IMR-90 (cell line): ENCODE data around the gene CCDC69. TPM values are rescaled to one million over a fixed set of nuclear protein-coding genes. Genes with fewer than 3 reads are reported as not detected.

Experiments
- ATAC-seq: fragments of 200-7000 bp; cut with Tn5 transposase; 2 replicates; pipeline ENCODE4 v1.9.1; 2020; ENCODE audit warnings: low read depth, mild to moderate bottlenecking, moderate library complexity
- BruUV-seq: library from RNA; stranded (reverse); fragments of 400-500 nt; replicated peaks from 2 replicates; lab custom pipeline; 2021; lab: Mats Ljungman, UMichigan
- CTCF ChIA-PET: fragments of 300-600 bp; formaldehyde crosslinking; extraction: SDS; loops from one replicate; lab custom pipeline; 2021; ENCODE audit warnings: antibody characterized with exemption; lab: Yijun Ruan, JAX
- POLR2A ChIA-PET: fragments of 300-600 bp; sonication (Branson Sonifier 250); formaldehyde crosslinking; loops from one replicate; lab custom pipeline; 2022; ENCODE audit warnings: antibody characterized with exemption; ENCODE audit not compliant: unreplicated experiment; lab: Charles Lee
- DNase-seq: peaks from one replicate; pipeline ENCODE4 v3.0.0; 2013
- H2AFZ ChIP-seq: replicated peaks from 2 replicates; pipeline ENCODE3; 2013; ENCODE audit warnings: low read length, mild to moderate bottlenecking; ENCODE audit not compliant: poor library complexity
- H2AK5ac ChIP-seq: 2 replicates; pipeline ENCODE4 v1.6.1; 2013; ENCODE audit warnings: low read depth, low read length, inconsistent platforms
- H2AK9ac ChIP-seq: replicated peaks from 2 replicates; pipeline ENCODE3; 2013; ENCODE audit warnings: mild to moderate bottlenecking, low read depth, low read length, moderate library complexity; ENCODE audit not compliant: poor library complexity
- H2BK120ac ChIP-seq: 2 replicates; pipeline ENCODE4 v1.6.1; 2013; ENCODE audit warnings: low read depth, low read length, inconsistent platforms
- H2BK15ac ChIP-seq: 3 replicates; pipeline ENCODE4 v1.6.1; 2013; ENCODE audit warnings: low read depth, low read length, inconsistent platforms
- H2BK20ac ChIP-seq: 2 replicates; pipeline ENCODE4 v1.6.1; 2013; ENCODE audit warnings: low read depth, mild to moderate bottlenecking, inconsistent platforms, low read length, moderate library complexity
- H2BK5ac ChIP-seq: 2 replicates; pipeline ENCODE4 v1.6.1; 2013; ENCODE audit warnings: mild to moderate bottlenecking, low read depth, low read length, inconsistent platforms; ENCODE audit not compliant: poor library complexity, severe bottlenecking
- H3K14ac ChIP-seq: replicated peaks from 2 replicates; pipeline ENCODE4 v1.6.1; 2013; ENCODE audit warnings: low read depth, low read length, inconsistent platforms
- H3K18ac ChIP-seq: 2 replicates; pipeline ENCODE4 v1.6.1; 2013; ENCODE audit warnings: low read depth, low read length, control low read depth
- H3K23ac ChIP-seq: 2 replicates; pipeline ENCODE4 v1.6.1; 2013; ENCODE audit warnings: low read depth, low read length, inconsistent platforms
- H3K27ac ChIP-seq: 2 replicates; pipeline ENCODE4 v1.5.1; 2013; ENCODE audit warnings: mild to moderate bottlenecking, control low read depth, low read length; ENCODE audit not compliant: insufficient read depth
- H3K27me3 ChIP-seq: 2 replicates; pipeline ENCODE4 v1.6.1; 2013; ENCODE audit warnings: low read length; ENCODE audit not compliant: control insufficient read depth, insufficient read depth
- H3K36me3 ChIP-seq: 2 replicates; pipeline ENCODE4 v1.6.1; 2013; ENCODE audit warnings: low read length, mixed read lengths; ENCODE audit not compliant: control insufficient read depth, insufficient read depth
- H3K4ac ChIP-seq: 2 replicates; pipeline ENCODE4 v1.6.1; 2013; ENCODE audit warnings: low read depth, low read length, inconsistent platforms
- H3K4me1 ChIP-seq: 2 replicates; pipeline ENCODE4 v1.6.1; 2013; ENCODE audit warnings: low read length, mixed read lengths; ENCODE audit not compliant: control insufficient read depth, insufficient read depth
- H3K4me2 ChIP-seq: 2 replicates; pipeline ENCODE4 v1.6.1; 2013; ENCODE audit warnings: low read depth, mild to moderate bottlenecking, control low read depth, low read length, moderate library complexity
- H3K4me3 ChIP-seq: 2 replicates; pipeline ENCODE4 v1.5.1; 2013; ENCODE audit warnings: low read depth, mild to moderate bottlenecking, control low read depth, low read length, moderate library complexity; ENCODE audit not compliant: insufficient read depth
- H3K56ac ChIP-seq: 2 replicates; pipeline ENCODE4 v1.6.1; 2013; ENCODE audit warnings: low read length, inconsistent platforms; ENCODE audit not compliant: insufficient read depth; ENCODE audit errors: extremely low read depth
- H3K79me1 ChIP-seq, 2 experiments: 2 replicates each; pipeline ENCODE4 v1.6.1; 2013; ENCODE audit warnings: low read length in 2 of 2, inconsistent platforms in 1 of 2, low read depth in 1 of 2
- H3K9ac ChIP-seq: 2 replicates; pipeline ENCODE4 v1.6.1; 2013; ENCODE audit warnings: low read depth, low read length, control low read depth
- H3K9me1 ChIP-seq: 2 replicates; pipeline ENCODE4 v1.6.1; 2013; ENCODE audit warnings: low read length, inconsistent platforms; ENCODE audit not compliant: insufficient read depth
- H3K9me3 ChIP-seq: 2 replicates; pipeline ENCODE4 v1.6.1; 2013; ENCODE audit warnings: low read length; ENCODE audit not compliant: control insufficient read depth, insufficient read depth
- H4K20me1 ChIP-seq: 2 replicates; pipeline ENCODE4 v1.6.1; 2013; ENCODE audit warnings: low read length, inconsistent platforms; ENCODE audit not compliant: insufficient read depth
- H4K5ac ChIP-seq: 2 replicates; pipeline ENCODE4 v1.6.1; 2013; ENCODE audit warnings: mild to moderate bottlenecking, low read depth, low read length, control low read depth
- H4K8ac ChIP-seq, 2 experiments: 2 replicates each; pipeline ENCODE4 v1.6.1; 2013; ENCODE audit warnings: low read depth in 2 of 2, low read length in 2 of 2, control low read depth in 1 of 2, inconsistent platforms in 1 of 2
- H4K91ac ChIP-seq: 2 replicates; pipeline ENCODE4 v1.6.1; 2013; ENCODE audit warnings: low read depth, low read length, inconsistent platforms; ENCODE audit not compliant: insufficient read depth
- BHLHE40 ChIP-seq: fragments of 150-350 bp; IDR thresholded peaks from 2 replicates; pipeline ENCODE4 v1.6.1; 2016; ENCODE audit warnings: mild to moderate bottlenecking, low read depth, low read length
- CEBPB ChIP-seq: IDR thresholded peaks from 2 replicates; pipeline ENCODE4 v1.6.1; 2012; ENCODE audit warnings: low read depth, low read length, improper control_type of control experiment
- CHD1 ChIP-seq: IDR thresholded peaks from 2 replicates; pipeline ENCODE4 v1.6.1; 2012; ENCODE audit warnings: low read depth, low read length, improper control_type of control experiment
- FOS ChIP-seq: fragments of 150-350 bp; IDR thresholded peaks from 2 replicates; pipeline ENCODE4 v1.6.1; 2016; ENCODE audit warnings: low read depth, low read length
- MAFK ChIP-seq: IDR thresholded peaks from 2 replicates; pipeline ENCODE4 v1.6.1; 2012; ENCODE audit warnings: low read depth, low read length, improper control_type of control experiment
- MAZ ChIP-seq: IDR thresholded peaks from 2 replicates; pipeline ENCODE4 v1.6.1; 2012; ENCODE audit warnings: low read depth, mild to moderate bottlenecking, low read length, improper control_type of control experiment, moderate library complexity, borderline replicate concordance
- MXI1 ChIP-seq: IDR thresholded peaks from 2 replicates; pipeline ENCODE4 v1.6.1; 2012; ENCODE audit warnings: low read depth, mild to moderate bottlenecking, low read length, moderate library complexity, borderline replicate concordance
- NFE2L2 ChIP-seq: fragments of 150-350 bp; IDR thresholded peaks from 2 replicates; pipeline ENCODE4 v1.6.1; 2016; ENCODE audit warnings: low read depth, mild to moderate bottlenecking, low read length
- POLR2A ChIP-seq: IDR thresholded peaks from 2 replicates; pipeline ENCODE4 v1.6.1; 2012; ENCODE audit warnings: mild to moderate bottlenecking, low read depth, low read length
- RAD21 ChIP-seq: IDR thresholded peaks from 2 replicates; pipeline ENCODE4 v1.6.1; 2012; ENCODE audit warnings: low read length, improper control_type of control experiment
- RCOR1 ChIP-seq: IDR thresholded peaks from 2 replicates; pipeline ENCODE4 v1.6.1; 2012; ENCODE audit warnings: mild to moderate bottlenecking, low read length, improper control_type of control experiment; ENCODE audit not compliant: insufficient replicate concordance
- RFX5 ChIP-seq: IDR thresholded peaks from 2 replicates; pipeline ENCODE4 v1.8.0; 2012; ENCODE audit warnings: low read depth, mild to moderate bottlenecking, low read length, moderate library complexity
- SMC3 ChIP-seq: fragments of 150-350 bp; IDR thresholded peaks from 2 replicates; pipeline ENCODE4 v1.6.1; 2016; ENCODE audit warnings: low read depth, mild to moderate bottlenecking, antibody characterized with exemption, low read length, moderate library complexity
- WGBS, 2 experiments: methylation state at CpG; one replicate each; pipeline versions ENCODE4 v1.1.5 to v1.1.7; 2013; ENCODE audit warnings: missing lambda C conversion rate in 2 of 2; ENCODE audit not compliant: insufficient read length in 1 of 2; ENCODE audit errors: extremely low coverage in 2 of 2; 5-methylcytosine and 5-hydroxymethylcytosine counted together
- dilution Hi-C: fragments of 300-500 bp; cut with HindIII; formaldehyde crosslinking; loops from one replicate; pipeline ENCODE4 v1.14.3; 2018; ENCODE audit warnings: low sequenced_read_pairs; ENCODE audit not compliant: unreplicated experiment
- in situ Hi-C: fragments of 300-500 bp; cut with MboI; formaldehyde crosslinking; loops from 3 replicates; pipeline ENCODE4 v1.14.3; 2019; ENCODE audit warnings: low sequenced_read_pairs, inconsistent platforms, mixed read lengths
- intact Hi-C: fragments of 100-400 bp; cut with micrococcal nuclease; formaldehyde crosslinking; loops from 2 replicates; pipeline ENCODE4 v1.10.0; 2022
- polyA plus RNA-seq, 3 experiments: library from polyadenylated mRNA; depleted of rRNA; stranded (reverse); fragments of >200 nt; gene quantifications; 2 replicates each; pipeline ENCODE4 v1.2.3, GENCODE V29; 2012; ENCODE audit warnings: low replicate concordance in 1 of 3
- total RNA-seq: library from RNA; depleted of rRNA; stranded (reverse); fragments of >200 nt; gene quantifications from 2 replicates; pipeline ENCODE4 v1.2.3, GENCODE V29; 2012
- TF ChIP-seq, protein P1 (sequence below): conservative IDR thresholded peaks from 2 replicates; pipeline ENCODE4 v1.5.1; 2012; ENCODE audit warnings: mild to moderate bottlenecking, low read depth, low read length, improper control_type of control experiment
- TF ChIP-seq, protein P2 (sequence below): fragments of 150-350 bp; IDR thresholded peaks from 2 replicates; pipeline ENCODE4 v1.6.1; 2017; ENCODE audit warnings: mild to moderate bottlenecking, antibody characterized with exemption, low read length, low read depth
- TF ChIP-seq, protein P3 (sequence below): fragments of 150-350 bp; IDR thresholded peaks from 2 replicates; pipeline ENCODE4 v1.6.1; 2016; ENCODE audit warnings: low read depth, mild to moderate bottlenecking, low read length, moderate library complexity, borderline replicate concordance

CCDC69 gene
- total and polyA plus RNA-seq, 2 of the 4 experiments (the other 2 are of a cell fraction): 0.36 to 0.48 TPM

DNA sequence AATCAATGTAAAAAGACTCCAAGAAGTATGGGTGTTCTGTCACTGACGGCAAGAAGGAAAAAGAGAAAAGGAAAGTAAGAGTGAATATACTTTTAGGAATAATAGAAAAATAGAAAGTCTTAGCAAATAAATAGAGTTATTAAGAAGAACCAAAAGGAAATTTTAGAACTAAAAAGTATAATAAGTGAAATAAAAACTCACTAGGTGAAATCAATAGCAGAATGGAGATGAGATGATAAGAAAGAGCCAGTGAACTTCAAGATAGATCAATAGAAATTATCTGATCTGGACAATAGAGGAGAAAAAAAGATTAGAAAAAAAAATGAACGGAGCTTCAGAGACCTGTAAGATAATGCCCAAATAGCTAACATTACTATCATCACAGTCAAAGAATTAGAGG, 34.7 kb downstream of the CCDC69 start:
- Histone ChIP-seq H3K18ac (no peak overlapping the region), H3K9me3 (peaks cover 3% of the 10 kb centered on the region; the same call in 1 of the 2 replicates), H3K27ac (no peak overlapping the region), H2BK15ac (no peak overlapping the region), H3K36me3 (no peaks in the 10 kb centered on the region), H3K9ac (no peak overlapping the region), H2BK5ac (no peak overlapping the region), H3K4me1 (peaks cover under 1% of the 10 kb centered on the region; the same call in 1 of the 2 replicates), H2AK5ac (no peak overlapping the region), H3K23ac (no peak overlapping the region), H3K4me2 (no peak overlapping the region), H3K79me1 (no peaks in the 10 kb centered on the region), H4K8ac (no peak overlapping the region), H3K9me1 (no peaks in the 10 kb centered on the region), H2AFZ (no peak overlapping the region), H3K14ac (no peak overlapping the region), H3K4me3 (no peak overlapping the region), H2BK20ac (no peak overlapping the region), H2BK120ac (no peak overlapping the region), H4K91ac (no peak overlapping the region), H2AK9ac (no peak overlapping the region), H3K4ac (no peak overlapping the region), H3K56ac (no peak overlapping the region), H4K5ac (no peak overlapping the region), H4K20me1 (no peaks in the 10 kb centered on the region), H3K27me3 (peaks cover 6% of the 10 kb centered on the region)
- TF ChIP-seq, protein P1, sequence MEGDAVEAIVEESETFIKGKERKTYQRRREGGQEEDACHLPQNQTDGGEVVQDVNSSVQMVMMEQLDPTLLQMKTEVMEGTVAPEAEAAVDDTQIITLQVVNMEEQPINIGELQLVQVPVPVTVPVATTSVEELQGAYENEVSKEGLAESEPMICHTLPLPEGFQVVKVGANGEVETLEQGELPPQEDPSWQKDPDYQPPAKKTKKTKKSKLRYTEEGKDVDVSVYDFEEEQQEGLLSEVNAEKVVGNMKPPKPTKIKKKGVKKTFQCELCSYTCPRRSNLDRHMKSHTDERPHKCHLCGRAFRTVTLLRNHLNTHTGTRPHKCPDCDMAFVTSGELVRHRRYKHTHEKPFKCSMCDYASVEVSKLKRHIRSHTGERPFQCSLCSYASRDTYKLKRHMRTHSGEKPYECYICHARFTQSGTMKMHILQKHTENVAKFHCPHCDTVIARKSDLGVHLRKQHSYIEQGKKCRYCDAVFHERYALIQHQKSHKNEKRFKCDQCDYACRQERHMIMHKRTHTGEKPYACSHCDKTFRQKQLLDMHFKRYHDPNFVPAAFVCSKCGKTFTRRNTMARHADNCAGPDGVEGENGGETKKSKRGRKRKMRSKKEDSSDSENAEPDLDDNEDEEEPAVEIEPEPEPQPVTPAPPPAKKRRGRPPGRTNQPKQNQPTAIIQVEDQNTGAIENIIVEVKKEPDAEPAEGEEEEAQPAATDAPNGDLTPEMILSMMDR: no peak
- TF ChIP-seq MXI1 (no peak), RAD21 (no peak), MAZ (no peak), NFE2L2 (no peak), POLR2A (no peak), CHD1 (no peak), BHLHE40 (no peak), FOS (no peak), CEBPB (no peak), RCOR1 (no peak), SMC3 (no peak), RFX5 (no peak), MAFK (no peak)
- TF ChIP-seq, protein P2, sequence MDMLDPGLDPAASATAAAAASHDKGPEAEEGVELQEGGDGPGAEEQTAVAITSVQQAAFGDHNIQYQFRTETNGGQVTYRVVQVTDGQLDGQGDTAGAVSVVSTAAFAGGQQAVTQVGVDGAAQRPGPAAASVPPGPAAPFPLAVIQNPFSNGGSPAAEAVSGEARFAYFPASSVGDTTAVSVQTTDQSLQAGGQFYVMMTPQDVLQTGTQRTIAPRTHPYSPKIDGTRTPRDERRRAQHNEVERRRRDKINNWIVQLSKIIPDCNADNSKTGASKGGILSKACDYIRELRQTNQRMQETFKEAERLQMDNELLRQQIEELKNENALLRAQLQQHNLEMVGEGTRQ: no peak
- TF ChIP-seq, protein P3, sequence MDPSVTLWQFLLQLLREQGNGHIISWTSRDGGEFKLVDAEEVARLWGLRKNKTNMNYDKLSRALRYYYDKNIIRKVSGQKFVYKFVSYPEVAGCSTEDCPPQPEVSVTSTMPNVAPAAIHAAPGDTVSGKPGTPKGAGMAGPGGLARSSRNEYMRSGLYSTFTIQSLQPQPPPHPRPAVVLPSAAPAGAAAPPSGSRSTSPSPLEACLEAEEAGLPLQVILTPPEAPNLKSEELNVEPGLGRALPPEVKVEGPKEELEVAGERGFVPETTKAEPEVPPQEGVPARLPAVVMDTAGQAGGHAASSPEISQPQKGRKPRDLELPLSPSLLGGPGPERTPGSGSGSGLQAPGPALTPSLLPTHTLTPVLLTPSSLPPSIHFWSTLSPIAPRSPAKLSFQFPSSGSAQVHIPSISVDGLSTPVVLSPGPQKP: no peak
- ChIA-PET POLR2A (no interaction called here), CTCF (interaction anchor here (0.6 kb wide), 1 partner anchor 28 kb away, joined by 3 read pairs; no protein-coding TSS in a partner anchor)
- dilution Hi-C loops (no loop called here), intact Hi-C loops (no loop called here), in situ Hi-C loops (no loop called here)
- no TSS peak for BruUV-seq
- no peak for ATAC-seq
- DNase-seq: no peak
- no CpG with 5 or more reads among the region's 2 CpGs for WGBS, 2 experiments
